BLaER1 treated with 17β-estradiol and CSF1 and Interleukin-3, amounts not matched to agents 10 nM and 100 nM (cell line): ENCODE measurements around the gene CCDC137.
A peak's percentile ranks its signal among the peaks of the same experiment; 100 is the strongest.

Experiments
- H3K27ac ChIP-seq, 11 experiments: shearing (Covaris generic); formaldehyde crosslinking; 2 replicates each; pipeline ENCODE4 v1.8.1; 2022
- H3K27me3 ChIP-seq, 11 experiments: shearing (Covaris generic); formaldehyde crosslinking; 2 replicates each; pipeline ENCODE4 v1.8.1; 2022
- H3K36me3 ChIP-seq, 11 experiments: shearing (Covaris generic); formaldehyde crosslinking; 2 replicates each; pipeline ENCODE4 v1.8.1; 2022
- H3K4me1 ChIP-seq, 10 experiments: shearing (Covaris generic); formaldehyde crosslinking; 2 replicates each; pipeline ENCODE4 v1.8.1; 2022
- H3K4me2 ChIP-seq, 11 experiments: shearing (Covaris generic); formaldehyde crosslinking; 2 replicates each; pipeline ENCODE4 v1.8.1; 2022
- H3K4me3 ChIP-seq, 10 experiments: shearing (Covaris generic); formaldehyde crosslinking; 2 replicates each; pipeline ENCODE4 v1.8.1; 2022
- H3K9ac ChIP-seq, 11 experiments: shearing (Covaris generic); formaldehyde crosslinking; 2 replicates each; pipeline ENCODE4 v1.8.1; 2022
- H3K9me3 ChIP-seq, 11 experiments: shearing (Covaris generic); formaldehyde crosslinking; replicated peaks in 1 of 11; 2 replicates each; pipeline ENCODE4 v1.8.1; 2022
- H4K20me1 ChIP-seq, 11 experiments: shearing (Covaris generic); formaldehyde crosslinking; 2 replicates each; pipeline ENCODE4 v1.8.1; 2022
- Cebpa-rat ChIP-seq, 11 experiments: shearing (Covaris generic); IDR thresholded peaks; 2 replicates each; pipeline ENCODE4 v1.8.1; 2022

The CCDC137 gene

GRCh38 chr17:81683584-81684441 lies 17.3 kb downstream of the CCDC137 start, which contains the start of the genes ARL16 and HGS:
TSS of gene ARL16 (minus strand) at chr17:81683797. CDS start at chr17:81683753, 44 bp downstream.
TSS of gene HGS (plus strand) at chr17:81684011. CDS start at chr17:81684067, 56 bp downstream.
- Histone ChIP-seq H3K4me3 (peak within 1 kb of the TSS; percentile 92 to 100 (median 98)), H3K4me2 (peak within 1 kb of the TSS; percentile 95 to 100 (median 98)), H3K9me3 (no peaks in the 10 kb centered on the region), H4K20me1 (peaks cover 44 to 90% (median 79%) of the 10 kb centered on the region in 11 experiments; a peak in 21 of 22 replicates), H3K9ac (peak within 1 kb of the TSS; percentile 94 to 98 (median 97)), H3K27ac (peak within 1 kb of the TSS; percentile 91 to 98 (median 94)), H3K36me3 (peaks cover 37 to 70% (median 54%) of the 10 kb centered on the region in 11 experiments), H3K27me3 (no peaks in the 10 kb centered on the region), H3K4me1 (peaks cover 33 to 63% (median 50%) of the 10 kb centered on the region in 10 experiments)
- no peak for TF ChIP-seq Cebpa-rat (IDR thresholded peaks at IDR 0.05)

- TF ChIP-seq Cebpa-rat (IDR thresholded peaks at IDR 0.05): no peak
- H3K27ac ChIP-seq: peak overlapping the region; percentile 91 to 98 (median 94)
- no peaks in the 10 kb centered on the region for H3K9me3 ChIP-seq
- peaks cover 33 to 57% (median 48%) of the 10 kb centered on the region in 10 experiments for H3K4me1 ChIP-seq
- H3K9ac ChIP-seq: peak overlapping the region; percentile 94 to 98 (median 97)
- no peaks in the 10 kb centered on the region for H3K27me3 ChIP-seq
- peaks cover 43 to 72% (median 61%) of the 10 kb centered on the region in 11 experiments for H3K36me3 ChIP-seq
- peak overlapping the region; percentile 93 to 100 (median 98) for H3K4me2 ChIP-seq
- H3K4me3 ChIP-seq: peak overlapping the region; percentile 92 to 100 (median 98)
- H4K20me1 ChIP-seq: peaks cover 51 to 92% (median 85%) of the 10 kb centered on the region in 11 experiments; a peak in 21 of 22 replicates
Measured at GRCh38 chr17:81684442-81684911, 17.9 kb downstream of the CCDC137 start.

- H3K9ac ChIP-seq: peak overlapping the region; percentile 94 to 98 (median 97)
- H4K20me1 ChIP-seq: peaks cover 57 to 92% (median 86%) of the 10 kb centered on the region in 11 experiments
- no peak for TF ChIP-seq Cebpa-rat (IDR thresholded peaks at IDR 0.05)
- peak overlapping the region; percentile 93 to 100 (median 98) for H3K4me2 ChIP-seq
- H3K27me3 ChIP-seq: no peaks in the 10 kb centered on the region
- peak overlapping the region; percentile 91 to 98 (median 94); a peak in 21 of 22 replicates for H3K27ac ChIP-seq
- H3K36me3 ChIP-seq: peaks cover 50 to 72% (median 62%) of the 10 kb centered on the region in 11 experiments
- H3K9me3 ChIP-seq: no peaks in the 10 kb centered on the region
- peak overlapping the region; percentile 92 to 100 (median 98) for H3K4me3 ChIP-seq
- peaks cover 33 to 51% (median 44%) of the 10 kb centered on the region in 10 experiments for H3K4me1 ChIP-seq
Measured at GRCh38 chr17:81685108-81685507, 18.6 kb downstream of the CCDC137 start.

GRCh38 chr17:81686614-81687013 lies 20.1 kb downstream of the CCDC137 start:
- TF ChIP-seq Cebpa-rat (IDR thresholded peaks at IDR 0.05): no peak
- peak overlapping the region in 9 of 11 experiments; percentile 95 to 98 (median 97); a peak in 11 of 22 replicates for H3K9ac ChIP-seq

GRCh38 chr17:81687770-81688541 lies 21.4 kb downstream of the CCDC137 start:
- Histone ChIP-seq H3K36me3 (peaks cover 76 to 82% (median 78%) of the 10 kb centered on the region in 11 experiments), H4K20me1 (peaks cover 71 to 94% (median 88%) of the 10 kb centered on the region in 11 experiments), H3K4me3 (no peak overlapping the region)

More at GRCh38 chr17:81686614-81687013, 20.1 kb downstream of the CCDC137 start:
- peaks cover 63 to 72% (median 65%) of the 10 kb centered on the region in 11 experiments for H3K36me3 ChIP-seq
- no peak overlapping the region for H3K4me3 ChIP-seq
- no peaks in the 10 kb centered on the region for H3K9me3 ChIP-seq
- no peak overlapping the region for H3K27ac ChIP-seq
- H3K4me1 ChIP-seq: peaks cover 27 to 36% (median 31%) of the 10 kb centered on the region in 10 experiments
- no peaks in the 10 kb centered on the region for H3K27me3 ChIP-seq
- no peak overlapping the region for H3K4me2 ChIP-seq
- H4K20me1 ChIP-seq: peaks cover 72 to 94% (median 86%) of the 10 kb centered on the region in 11 experiments

GRCh38 chr17:81688616-81689015 lies 22.1 kb downstream of the CCDC137 start:
- Histone ChIP-seq H3K4me3 (no peak overlapping the region), H3K4me2 (no peak overlapping the region), H3K27ac (no peak overlapping the region), H3K4me1 (peaks cover 15 to 23% (median 18%) of the 10 kb centered on the region in 10 experiments), H4K20me1 (peaks cover 75 to 97% (median 95%) of the 10 kb centered on the region in 11 experiments), H3K9ac (peak overlapping the region in 8 of 11 experiments; percentile 6 to 53 (median 34); a peak in 8 of 22 replicates), H3K9me3 (no peaks in the 10 kb centered on the region), H3K36me3 (peaks cover 83 to 88% (median 84%) of the 10 kb centered on the region in 11 experiments), H3K27me3 (no peaks in the 10 kb centered on the region)
- TF ChIP-seq Cebpa-rat (IDR thresholded peaks at IDR 0.05): no peak

More at GRCh38 chr17:81687770-81688541, 21.4 kb downstream of the CCDC137 start:
- Histone ChIP-seq H3K4me1 (peaks cover 15 to 23% (median 18%) of the 10 kb centered on the region in 10 experiments), H3K4me2 (no peak overlapping the region), H3K27ac (no peak overlapping the region), H3K9ac (peak overlapping the region in 4 of 11 experiments; percentile 24 to 96 (median 40); a peak in 3 of 22 replicates), H3K27me3 (no peaks in the 10 kb centered on the region), H3K9me3 (no peaks in the 10 kb centered on the region)
- TF ChIP-seq Cebpa-rat (IDR thresholded peaks at IDR 0.05): no peak

GRCh38 chr17:81690066-81690465 lies 23.5 kb downstream of the CCDC137 start:
- H4K20me1 ChIP-seq: peaks cover 63 to 100% (median 100%) of the 10 kb centered on the region in 11 experiments
- H3K9me3 ChIP-seq: no peaks in the 10 kb centered on the region
- peaks cover 98 to 100% (median 99%) of the 10 kb centered on the region in 11 experiments for H3K36me3 ChIP-seq
- H3K4me2 ChIP-seq: no peak overlapping the region
- no peak overlapping the region for H3K27ac ChIP-seq
- H3K4me3 ChIP-seq: no peak overlapping the region
- peaks cover 8 to 15% (median 11%) of the 10 kb centered on the region in 10 experiments for H3K4me1 ChIP-seq
- no peaks in the 10 kb centered on the region for H3K27me3 ChIP-seq
- TF ChIP-seq Cebpa-rat (IDR thresholded peaks at IDR 0.05): no peak
- H3K9ac ChIP-seq: peak overlapping the region in 4 of 11 experiments; percentile 9 to 44 (median 32); a peak in 2 of 22 replicates

GRCh38 chr17:81690549-81690948 lies 24.0 kb downstream of the CCDC137 start:
- Histone ChIP-seq H4K20me1 (peaks cover 58 to 100% (median 100%) of the 10 kb centered on the region in 11 experiments), H3K4me3 (no peak overlapping the region), H3K9ac (no peak overlapping the region; a peak in 1 of 22 replicates), H3K9me3 (no peaks in the 10 kb centered on the region), H3K27ac (no peak overlapping the region), H3K4me2 (no peak overlapping the region), H3K27me3 (no peaks in the 10 kb centered on the region), H3K36me3 (peaks cover 100% of the 10 kb centered on the region in 11 experiments), H3K4me1 (peaks cover 4 to 10% (median 7%) of the 10 kb centered on the region in 10 experiments)
- no peak for TF ChIP-seq Cebpa-rat (IDR thresholded peaks at IDR 0.05)
